HG03103 (cell line): Measurements from ENCODE around the gene PXYLP1.

Experiments used
- ATAC-seq: cut with Tn5 transposase; IDR thresholded peaks from one replicate; pipeline ENCODE4 v1.9.1; 2021; ENCODE audit warnings: low read depth; ENCODE audit not compliant: unreplicated experiment

PXYLP1 gene

GRCh38 chr3:141227752-141228151 is 3.9 kb upstream of the PXYLP1 start:
- ATAC-seq, result no peak

- no peak for ATAC-seq
Observed at GRCh38 chr3:141228395-141228794, 3.2 kb upstream of the PXYLP1 start.

- ATAC-seq, result no peak
Observed at GRCh38 chr3:141229132-141229531, 2.5 kb upstream of the PXYLP1 start.

- no peak for ATAC-seq
Observed at GRCh38 chr3:141230293-141230692, 1.3 kb upstream of the PXYLP1 start.

- no peak for ATAC-seq
Observed at GRCh38 chr3:141231952-141232823, 563 bp downstream of the PXYLP1 start.

- no peak for ATAC-seq
Observed at GRCh38 chr3:141233457-141234161, 2.0 kb downstream of the PXYLP1 start.

GRCh38 chr3:141234283-141234682 is 2.7 kb downstream of the PXYLP1 start:
- ATAC-seq, result no peak

GRCh38 chr3:141235661-141236171 is 4.1 kb downstream of the PXYLP1 start:
- ATAC-seq, result no peak

GRCh38 chr3:141236361-141236760 is 4.7 kb downstream of the PXYLP1 start:
- ATAC-seq, result no peak

GRCh38 chr3:141237701-141238521 is 6.3 kb downstream of the PXYLP1 start:
- ATAC-seq, result no peak

- ATAC-seq, result no peak
Observed at GRCh38 chr3:141239511-141240281, 8.1 kb downstream of the PXYLP1 start.

- ATAC-seq, result no peak
Observed at GRCh38 chr3:141240286-141240685, 8.7 kb downstream of the PXYLP1 start.

GRCh38 chr3:141240687-141241615 is 9.3 kb downstream of the PXYLP1 start:
- no peak for ATAC-seq

GRCh38 chr3:141241616-141242376 is 10.2 kb downstream of the PXYLP1 start:
- no peak for ATAC-seq

GRCh38 chr3:141242377-141243092 is 10.9 kb downstream of the PXYLP1 start:
- ATAC-seq, result no peak

GRCh38 chr3:141243271-141243707 is 11.7 kb downstream of the PXYLP1 start:
- no peak for ATAC-seq

- ATAC-seq, result no peak
Observed at GRCh38 chr3:141246224-141246957, 14.8 kb downstream of the PXYLP1 start.
